NOMO-1 treated with DMSO at 0.1 percent for 48 hours (cell line): ENCODE measurements around the gene KCNS1.
"Not testable (repeated sequence)": the region's sequence is repeated elsewhere in the genome, so short reads cannot be mapped to it uniquely, and the experiment has no call there.

Experiments used
- DNase-seq: peaks from one replicate; lab custom pipeline; 2025; ENCODE audit not compliant: unreplicated experiment; lab: John Stamatoyannopoulos, UW

The KCNS1 gene

DNA sequence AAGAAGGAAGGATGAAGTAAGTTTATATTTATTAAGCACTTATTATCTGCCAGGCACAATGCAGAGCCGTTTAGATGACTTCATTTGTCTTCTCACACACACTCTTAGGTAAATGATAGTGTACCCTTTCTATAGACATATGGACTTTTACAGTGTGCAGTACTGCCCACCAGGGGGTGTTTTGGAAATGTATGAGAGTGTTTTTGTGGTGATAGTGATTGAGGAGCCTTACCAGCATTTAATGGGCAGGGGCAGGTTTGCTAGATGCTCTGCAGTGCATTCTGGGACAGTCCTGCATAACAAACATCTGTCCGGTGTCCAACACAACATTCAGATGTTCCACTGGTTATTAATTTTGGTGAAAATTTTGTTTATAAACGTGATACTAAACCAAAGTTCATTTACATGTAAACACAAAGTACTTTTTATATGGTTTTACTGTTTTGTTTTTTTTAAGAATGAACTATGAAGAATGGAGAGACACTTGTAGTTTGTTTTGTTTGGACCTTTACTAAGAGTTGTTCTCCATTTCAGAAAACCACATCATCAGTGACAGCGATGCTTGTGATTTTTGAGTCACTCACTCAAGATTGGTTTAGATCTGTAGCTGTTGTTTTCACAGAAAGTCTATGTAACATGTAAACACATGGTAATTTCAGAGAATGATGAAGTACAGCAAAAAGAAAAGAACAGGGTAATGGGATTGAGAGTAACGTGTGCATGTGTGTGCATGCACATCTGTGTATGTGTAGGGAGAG, 19.9 kb downstream of the KCNS1 start:
- no peak for DNase-seq

DNA sequence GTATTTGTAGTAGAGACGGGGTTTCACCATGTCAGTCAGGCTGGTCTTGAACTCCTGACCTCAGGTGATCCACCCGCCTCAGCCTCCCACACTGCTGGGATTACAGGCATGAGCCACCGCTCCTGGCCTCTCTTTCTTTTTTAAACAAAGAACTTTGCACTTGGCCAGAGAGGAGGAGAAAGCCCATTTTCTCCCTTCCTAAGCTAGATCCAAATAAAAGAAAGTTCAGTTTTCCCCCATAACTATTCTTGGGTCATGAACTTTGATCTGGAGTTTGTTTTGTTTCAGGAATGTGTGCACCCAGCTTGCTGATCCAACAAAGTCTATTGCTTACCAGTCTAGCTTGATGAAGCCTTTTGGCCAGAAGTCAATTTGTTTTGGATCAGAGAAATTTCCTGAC, 23.4 kb downstream of the KCNS1 start:
- no peak for DNase-seq

DNA sequence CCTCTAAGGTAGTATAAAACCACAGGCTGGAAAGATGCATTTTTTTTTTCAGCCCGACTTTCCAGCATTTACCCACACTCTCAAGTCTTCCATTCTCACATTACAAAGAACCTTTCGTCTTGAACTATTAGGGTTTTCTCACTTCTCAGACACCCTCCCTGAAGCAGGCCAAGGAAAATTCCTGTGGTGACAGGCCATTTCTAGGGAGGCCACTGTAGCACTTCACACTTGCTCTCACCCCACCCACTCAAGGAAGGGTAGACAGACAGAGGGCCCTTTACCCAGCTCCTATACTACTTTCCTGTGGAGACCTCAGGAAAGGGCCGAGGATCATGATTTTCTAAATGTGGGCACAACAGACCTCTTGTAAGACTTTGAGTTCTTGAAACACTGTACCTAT, 27.7 kb downstream of the KCNS1 start:
- DNase-seq, result no peak

DNA sequence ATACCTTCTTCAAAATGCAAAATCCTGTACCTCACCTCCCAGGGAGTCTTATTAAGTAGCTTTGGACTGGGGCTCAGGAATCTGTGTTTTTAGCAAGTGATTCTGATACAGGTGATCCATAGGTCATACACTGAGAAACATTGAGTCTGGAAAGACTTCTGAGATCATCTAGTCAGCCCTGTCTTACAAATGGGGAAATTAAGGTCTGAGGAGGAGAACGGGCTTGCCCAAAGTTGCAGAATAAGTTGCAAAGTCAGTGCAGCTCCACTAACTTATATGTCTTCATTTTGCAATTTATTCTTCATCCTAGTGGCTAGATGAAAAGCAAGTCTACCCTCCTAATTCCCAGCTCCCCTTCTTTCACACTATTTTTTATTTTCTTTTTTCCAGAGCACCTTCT, 28.9 kb downstream of the KCNS1 start:
- no peak for DNase-seq

DNA sequence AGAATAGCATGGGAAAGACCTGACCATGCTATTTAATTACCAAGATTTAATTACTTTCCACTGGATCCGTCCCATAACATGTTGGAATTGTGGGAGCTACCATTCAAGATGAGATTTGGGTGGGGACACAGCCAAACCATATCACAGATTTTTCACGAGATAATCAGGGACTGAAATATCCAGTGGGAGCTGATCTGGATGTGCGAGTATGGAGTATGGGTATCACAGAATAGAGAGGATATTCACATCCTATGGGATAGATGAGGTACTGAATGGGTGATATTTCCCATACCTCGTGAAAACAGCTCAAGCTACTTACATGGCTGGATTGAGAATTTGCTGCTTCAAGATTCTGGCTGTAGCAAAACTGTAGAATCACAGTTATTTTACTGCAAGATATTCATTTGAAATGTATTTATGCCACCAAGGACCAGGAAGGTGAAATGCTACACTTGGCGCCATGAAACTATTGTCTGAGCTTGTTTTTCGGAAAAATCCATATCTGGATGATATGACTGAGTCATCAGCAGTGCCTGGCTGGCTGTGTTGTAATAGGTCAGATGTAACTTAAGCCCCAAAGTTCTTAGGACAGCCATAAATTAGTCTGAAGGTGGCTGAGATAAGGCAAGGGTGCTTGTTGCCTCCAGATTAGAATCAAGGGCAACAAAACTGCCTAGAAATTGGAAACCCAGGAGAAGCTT, 29.8 kb downstream of the KCNS1 start:
- no peak for DNase-seq

DNA sequence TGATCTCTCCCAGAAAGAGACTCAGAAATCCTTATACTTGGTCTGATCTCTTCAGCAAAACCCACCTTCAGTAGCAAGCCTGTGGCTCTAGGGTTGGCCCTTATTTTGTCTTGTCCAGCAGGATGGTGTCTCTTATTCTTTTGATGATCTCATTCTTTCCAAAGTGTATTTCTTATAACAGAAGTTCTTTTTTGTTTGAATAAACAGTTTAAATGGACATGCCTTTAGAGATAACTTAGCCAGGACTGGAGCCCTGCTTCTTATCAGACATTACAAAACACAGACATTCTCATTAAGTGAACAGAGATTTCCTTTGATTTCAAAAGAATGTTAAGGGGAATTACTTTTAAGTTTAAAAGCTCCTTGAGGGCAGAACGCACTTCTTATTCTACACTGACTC, 31.7 kb downstream of the KCNS1 start:
- DNase-seq, result no peak

DNA sequence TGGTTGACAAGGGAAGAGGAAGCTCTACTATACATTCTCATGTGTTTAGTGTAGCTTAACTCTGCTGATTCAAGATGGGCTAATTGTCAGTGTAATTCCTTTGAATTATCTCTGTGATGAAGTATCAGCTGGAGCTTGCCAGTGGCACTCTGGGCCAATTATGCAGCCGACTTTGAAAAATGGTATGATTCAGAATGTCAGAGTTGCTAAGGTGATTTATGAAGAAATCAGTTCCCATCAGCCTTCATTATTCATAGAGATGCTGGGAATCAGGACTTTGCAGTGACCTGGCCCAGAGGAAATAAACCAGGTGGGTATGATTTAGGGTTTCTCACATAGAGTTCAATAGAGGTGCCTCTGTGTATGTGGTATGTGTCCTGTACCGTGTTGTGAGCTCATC, 33.4 kb downstream of the KCNS1 start:
- no peak for DNase-seq

DNA sequence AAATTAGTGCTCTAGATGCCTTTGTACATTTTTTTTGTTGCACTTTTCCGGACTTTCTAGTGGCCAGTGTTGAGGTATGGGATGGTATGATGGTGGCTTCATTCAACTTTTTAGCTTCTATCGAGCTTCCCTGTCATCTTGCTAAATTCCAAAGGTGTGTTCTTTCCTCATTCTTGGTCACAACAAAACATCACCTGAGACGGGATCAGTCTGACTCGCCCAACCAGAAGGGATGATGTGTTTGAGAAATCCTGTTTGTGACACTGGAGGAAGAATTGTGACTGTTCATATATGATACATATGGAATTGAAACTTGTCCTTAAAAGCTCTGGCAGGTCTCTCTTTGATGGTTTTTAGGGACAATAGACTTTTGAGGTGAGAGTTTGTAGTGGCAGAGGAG, 33.8 kb downstream of the KCNS1 start:
- no peak for DNase-seq

DNA sequence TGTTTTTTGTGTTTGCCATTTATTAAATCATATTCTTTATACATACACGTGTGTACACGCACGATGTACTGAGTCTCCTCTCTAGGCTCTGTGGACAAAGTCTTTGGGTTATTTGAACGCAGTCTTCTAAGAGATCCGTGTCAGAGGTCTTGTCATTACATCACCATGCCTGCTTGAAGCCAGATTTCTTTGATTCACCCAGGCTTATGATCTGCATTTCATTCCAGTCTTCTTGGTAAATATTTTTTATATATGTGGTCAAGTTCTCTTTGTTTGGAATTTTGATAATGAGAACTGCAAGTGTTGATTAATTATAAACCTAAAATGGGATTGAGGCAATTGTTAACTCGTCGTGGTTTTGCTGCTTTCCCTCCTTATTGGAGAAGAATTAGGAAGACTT, 34.6 kb downstream of the KCNS1 start:
- DNase-seq, result no peak

DNA sequence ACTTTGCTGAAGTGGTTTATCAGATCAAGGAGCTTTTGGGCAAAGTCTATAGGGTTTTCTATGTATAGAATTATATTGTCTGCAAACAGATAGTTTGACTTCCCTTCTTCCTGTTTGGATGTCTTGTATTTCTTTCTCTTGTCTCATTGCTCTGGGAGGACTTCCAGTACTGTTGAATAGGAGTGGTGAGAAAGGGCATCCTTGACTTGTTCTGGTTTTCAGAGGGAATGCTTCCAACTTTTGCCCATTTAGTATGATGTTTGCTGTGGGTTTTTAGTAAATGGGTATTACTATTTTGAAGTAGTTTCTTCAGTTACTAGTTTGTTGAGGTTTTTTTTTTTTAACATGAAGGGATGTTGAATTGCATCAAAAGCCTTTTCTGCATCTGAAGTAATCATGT, 36.1 kb downstream of the KCNS1 start:
- DNase-seq, result no peak

DNA sequence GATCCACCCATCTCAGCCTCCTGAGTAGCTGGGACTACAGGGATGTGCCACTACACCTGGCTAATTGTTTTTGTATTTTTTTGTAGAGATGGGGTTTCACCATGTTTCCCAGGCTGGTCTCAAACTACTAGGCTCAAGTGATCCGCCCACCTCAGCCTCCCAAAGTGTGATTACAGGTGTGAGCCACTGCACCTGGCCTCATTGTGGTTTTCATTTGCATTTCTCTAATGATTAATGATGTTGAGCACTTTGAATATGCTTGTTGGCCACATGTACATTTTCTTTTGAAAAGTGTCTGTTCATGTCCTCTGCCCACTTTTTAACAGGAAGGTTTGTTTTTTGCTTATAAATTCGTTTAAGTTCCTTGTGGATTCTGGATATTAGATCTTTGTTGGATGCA, 37.8 kb downstream of the KCNS1 start:
- DNase-seq, result not testable (repeated sequence)

DNA sequence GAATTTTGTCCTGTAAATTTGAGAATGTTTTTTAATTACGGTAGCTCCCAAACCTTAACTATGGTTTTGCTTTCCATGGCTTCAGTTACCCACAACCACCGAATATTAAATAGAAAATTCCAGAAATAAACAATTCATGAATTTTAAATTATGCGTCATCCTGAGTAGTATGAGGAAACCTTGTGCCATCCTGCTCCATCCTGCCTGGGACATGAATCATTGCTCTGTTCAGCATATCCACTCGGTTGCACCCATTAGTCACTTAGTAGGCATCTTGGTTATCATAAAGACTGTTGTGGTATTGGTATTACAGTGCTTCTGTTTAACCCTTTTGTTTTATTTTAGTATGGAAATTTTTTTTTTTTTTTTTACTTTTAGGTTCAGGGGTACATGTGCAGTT, 39.7 kb downstream of the KCNS1 start:
- DNase-seq, result no peak

DNA sequence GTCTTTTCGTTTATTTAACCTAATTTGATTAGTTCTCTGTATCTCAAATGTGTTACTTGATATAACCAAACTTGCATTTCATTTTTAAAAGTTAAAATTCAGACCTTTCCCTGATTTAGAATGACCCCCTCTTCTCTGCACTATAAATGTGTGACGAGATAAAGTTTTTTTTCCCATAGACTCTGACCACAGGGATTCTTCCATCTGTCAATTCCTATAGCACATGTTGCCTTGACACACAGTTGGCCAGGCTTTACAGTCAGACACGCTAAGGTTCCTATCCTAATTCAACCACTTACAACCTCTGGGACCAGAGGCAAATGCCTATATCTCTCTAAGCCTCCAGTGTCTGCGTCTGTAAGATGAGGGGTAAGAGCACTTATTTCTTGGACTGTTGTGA, 40.6 kb downstream of the KCNS1 start:
- DNase-seq, result no peak

DNA sequence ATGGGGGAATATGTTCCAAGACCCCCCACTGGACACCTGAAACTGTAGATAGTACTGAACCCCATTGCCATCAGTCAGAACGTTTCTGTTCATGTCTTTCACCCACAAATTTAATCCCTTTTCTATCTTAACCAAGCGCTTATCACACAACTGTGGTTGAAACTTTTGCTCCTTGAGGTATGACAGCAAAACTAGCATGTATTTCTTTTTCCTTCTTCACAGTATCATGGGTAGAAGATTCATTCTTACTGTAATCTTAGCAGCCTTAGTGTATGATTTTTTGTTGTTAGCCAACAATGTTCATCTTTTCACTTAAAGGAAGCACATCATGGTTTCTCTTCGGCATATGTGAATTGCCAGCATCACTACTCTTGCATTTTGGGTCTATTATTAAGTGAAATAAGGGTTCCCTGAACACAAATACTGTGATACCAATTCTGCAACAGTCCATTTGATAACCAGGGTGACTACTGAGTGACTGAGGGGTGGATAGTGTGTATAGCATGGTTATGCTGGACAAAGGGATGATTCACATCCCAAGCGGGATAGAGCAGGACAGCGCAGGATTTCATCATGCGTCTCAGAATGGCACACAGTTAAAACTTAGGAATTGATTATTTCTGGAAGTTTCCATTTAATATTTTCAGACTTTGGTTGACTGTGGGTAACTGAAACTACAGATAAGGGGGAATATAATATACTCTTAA, 41.8 kb downstream of the KCNS1 start:
- no peak for DNase-seq

DNA sequence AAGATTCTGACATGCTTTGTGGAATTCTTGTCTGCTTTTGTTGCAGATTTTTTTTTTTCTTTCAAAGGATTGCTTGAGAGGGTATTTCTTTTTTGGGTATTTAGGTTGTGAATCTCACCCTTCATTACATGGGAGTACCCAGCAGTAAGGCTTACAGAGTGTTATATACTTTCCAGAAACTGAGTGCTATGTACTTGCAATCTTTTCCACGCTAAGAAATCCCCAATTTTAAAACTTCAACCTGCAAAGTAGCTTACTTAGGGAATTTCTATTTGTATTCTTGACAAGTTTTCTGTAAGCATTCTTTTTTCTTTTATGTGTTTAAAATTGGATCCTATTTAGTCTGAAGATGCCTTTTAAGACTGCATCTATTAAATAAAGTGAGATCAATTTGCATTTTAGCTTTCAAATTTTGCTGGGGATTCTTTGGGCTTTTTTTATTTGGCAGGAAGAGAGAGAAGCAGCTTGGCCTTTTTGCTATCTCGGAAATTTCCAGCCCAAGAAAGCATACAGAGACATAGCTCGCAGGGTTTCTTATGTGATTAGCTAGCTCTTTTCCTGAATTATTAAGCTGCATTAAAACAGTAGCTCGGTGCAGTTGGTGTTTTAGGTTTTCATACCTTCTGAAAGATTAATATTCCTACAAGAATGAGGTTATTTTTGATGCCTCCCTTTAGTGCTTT, 42.6 kb downstream of the KCNS1 start:
- DNase-seq, result no peak

DNA sequence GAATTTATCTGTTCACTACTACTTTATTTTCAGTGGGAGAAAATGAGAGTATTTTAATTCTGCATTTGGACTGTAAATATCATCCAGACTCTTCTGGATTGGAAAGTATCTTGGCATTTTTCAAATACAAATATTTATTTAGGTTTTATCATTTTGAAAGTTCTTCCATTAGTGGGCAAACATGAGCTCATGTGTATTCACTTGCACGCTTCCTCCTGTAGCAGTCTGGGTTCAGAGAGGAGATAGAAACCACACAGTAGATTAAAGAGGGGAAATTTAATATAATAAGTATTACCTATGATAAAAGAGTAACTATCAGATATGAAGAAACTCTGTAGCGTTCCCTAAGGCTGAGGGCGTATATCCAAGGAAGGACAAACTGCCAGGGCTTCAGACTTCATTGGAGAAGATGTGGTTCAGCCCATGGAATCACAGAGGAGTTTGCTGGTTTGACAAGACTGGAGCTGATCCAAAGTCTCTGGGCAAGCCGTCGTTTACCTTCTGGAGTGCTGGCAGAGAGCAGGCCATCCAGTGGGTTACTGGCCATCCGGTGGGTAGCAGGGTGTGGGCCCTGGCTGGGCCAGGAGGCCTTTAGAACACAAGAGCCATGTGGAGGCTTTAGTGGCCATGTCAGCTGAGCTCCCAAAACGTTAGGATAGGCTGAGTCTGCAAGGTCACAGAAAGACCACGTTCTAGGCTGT, 44.3 kb downstream of the KCNS1 start:
- DNase-seq, result no peak

DNA sequence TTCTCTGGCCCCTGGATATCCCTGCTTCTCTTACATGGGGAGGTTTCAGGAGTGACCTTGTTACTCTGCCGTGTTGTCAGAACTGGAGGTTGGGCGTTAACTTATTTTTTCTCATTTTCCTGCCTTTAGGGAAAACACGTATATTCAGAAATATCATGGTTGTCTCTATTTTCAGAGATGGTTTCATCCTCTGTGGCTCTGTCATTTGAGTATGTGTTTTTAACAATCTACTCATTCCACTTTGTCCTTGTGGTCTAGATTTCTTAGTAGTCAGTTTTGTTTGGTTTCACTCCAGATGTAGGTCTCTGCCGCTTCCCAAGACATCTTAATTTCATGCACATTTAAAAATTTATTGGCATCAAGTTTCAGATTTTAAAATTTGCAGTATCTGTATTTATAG, 45.9 kb downstream of the KCNS1 start:
- DNase-seq, result no peak

DNA sequence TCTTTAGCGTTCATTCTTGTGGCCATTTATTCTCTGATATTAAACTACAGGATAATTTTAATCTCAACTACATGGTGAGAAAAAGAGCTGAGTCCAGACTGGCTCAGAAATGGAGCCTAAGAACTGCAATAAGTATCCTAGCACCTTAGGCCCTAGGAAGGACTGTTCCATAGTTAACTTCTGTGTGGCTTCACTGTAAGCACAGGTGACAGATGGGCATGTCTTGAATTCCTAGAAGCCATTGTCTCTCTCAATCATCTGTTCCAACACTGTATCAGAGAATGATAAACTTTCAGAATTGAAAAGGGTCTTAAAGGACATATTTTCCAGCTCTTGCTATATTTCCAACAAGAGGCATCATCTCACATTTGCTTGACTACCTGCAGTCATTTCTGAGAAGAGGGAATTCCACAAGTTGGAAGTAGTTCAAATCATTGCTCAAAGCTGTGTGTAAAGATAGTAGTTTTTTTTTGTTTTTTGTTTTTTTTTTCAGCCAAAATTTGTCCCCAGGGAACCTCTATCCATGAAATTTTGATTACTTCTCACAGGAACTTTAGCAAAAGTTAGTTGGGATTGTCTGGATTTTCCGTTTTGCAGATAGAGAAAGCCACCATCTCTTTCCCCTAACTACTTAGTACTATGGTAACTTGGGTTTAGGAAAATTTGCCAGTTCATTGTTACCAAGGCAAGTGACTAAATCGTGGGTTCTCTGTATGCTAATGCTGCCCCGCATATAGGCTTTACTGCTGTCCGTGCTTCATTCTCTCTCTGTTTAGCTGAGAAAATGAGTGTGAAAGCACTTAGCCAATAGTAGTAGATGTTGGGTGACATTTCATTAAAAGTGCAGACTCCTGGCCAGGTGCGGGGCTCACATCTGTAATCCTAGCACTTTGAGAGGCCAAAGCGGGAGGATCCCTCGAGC, 47.2 kb downstream of the KCNS1 start:
- DNase-seq, result no peak

DNA sequence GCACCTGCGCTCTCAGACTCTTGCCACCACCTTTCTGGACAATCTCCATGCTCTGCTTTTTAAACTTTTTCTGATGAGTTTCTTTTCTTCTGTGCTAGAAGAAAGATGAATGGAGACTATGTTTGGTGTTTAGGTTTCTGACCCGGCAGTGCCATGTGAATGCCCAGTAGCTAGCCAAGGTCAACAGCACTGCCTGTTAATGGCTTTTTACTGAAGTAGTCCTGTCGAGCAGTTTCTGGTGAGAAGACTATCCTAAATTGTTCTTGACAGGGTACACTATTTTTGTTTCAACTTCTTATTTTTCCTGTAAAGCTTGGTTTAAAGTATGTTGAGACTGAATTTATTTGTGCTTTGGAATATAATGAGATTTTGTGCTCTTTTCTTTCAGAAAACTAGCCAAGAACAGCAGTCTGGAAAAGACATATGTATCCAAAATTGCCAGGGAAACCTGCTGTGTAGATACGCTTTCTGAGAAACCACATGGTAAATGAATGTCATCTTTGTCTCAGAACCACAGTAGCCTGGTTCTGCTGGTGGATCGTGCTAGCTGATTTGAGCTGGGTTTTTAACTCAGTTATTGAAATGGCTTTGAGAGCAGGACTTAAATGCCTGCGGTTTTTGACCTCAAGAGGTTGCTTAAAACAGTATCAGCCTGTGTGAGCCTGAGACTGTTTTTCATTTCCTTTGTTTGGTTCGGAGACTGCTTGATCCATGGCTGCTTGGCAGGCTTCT, 48.1 kb downstream of the KCNS1 start:
- peak; percentile 70 for DNase-seq
